ENCODE data around the gene HIVEP1.

GRCh38 chr6:12138381-12138780 is 126.3 kb downstream of the HIVEP1 start:
- TF ChIP-seq DDIT3 (CRISPR knock-in tag; IDR thresholded peaks at IDR 0.05) (no peak), XRCC5 (optimal IDR thresholded peaks at IDR 0.05; ENCODE audit: low read length) (no peak), ZBTB20 (CRISPR knock-in tag; IDR thresholded peaks at IDR 0.05; ENCODE audit: borderline replicate concordance, low read depth) (no peak), PHB2 (IDR thresholded peaks at IDR 0.05; ENCODE audit: partially characterized antibody) (no peak)
- TF ChIP-seq, protein P1, sequence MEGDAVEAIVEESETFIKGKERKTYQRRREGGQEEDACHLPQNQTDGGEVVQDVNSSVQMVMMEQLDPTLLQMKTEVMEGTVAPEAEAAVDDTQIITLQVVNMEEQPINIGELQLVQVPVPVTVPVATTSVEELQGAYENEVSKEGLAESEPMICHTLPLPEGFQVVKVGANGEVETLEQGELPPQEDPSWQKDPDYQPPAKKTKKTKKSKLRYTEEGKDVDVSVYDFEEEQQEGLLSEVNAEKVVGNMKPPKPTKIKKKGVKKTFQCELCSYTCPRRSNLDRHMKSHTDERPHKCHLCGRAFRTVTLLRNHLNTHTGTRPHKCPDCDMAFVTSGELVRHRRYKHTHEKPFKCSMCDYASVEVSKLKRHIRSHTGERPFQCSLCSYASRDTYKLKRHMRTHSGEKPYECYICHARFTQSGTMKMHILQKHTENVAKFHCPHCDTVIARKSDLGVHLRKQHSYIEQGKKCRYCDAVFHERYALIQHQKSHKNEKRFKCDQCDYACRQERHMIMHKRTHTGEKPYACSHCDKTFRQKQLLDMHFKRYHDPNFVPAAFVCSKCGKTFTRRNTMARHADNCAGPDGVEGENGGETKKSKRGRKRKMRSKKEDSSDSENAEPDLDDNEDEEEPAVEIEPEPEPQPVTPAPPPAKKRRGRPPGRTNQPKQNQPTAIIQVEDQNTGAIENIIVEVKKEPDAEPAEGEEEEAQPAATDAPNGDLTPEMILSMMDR (CRISPR knock-in tag; IDR thresholded peaks at IDR 0.05) = no peak

Data from HepG2 (cell line).